HCT116 (cell line): ENCODE data around the gene ANO10. TPM values are rescaled to one million over a fixed set of nuclear protein-coding genes. Genes with fewer than 3 reads are reported as not detected.

Source experiments
- ATAC-seq: fragments of 200-7000 bp; cut with Tn5 transposase; 2 replicates; pipeline ENCODE4 v1.9.1; 2020; ENCODE audit warnings: mild to moderate bottlenecking, moderate library complexity
- BruUV-seq: library from RNA; stranded (reverse); fragments of 400-500 nt; replicated peaks from 2 replicates; lab custom pipeline; 2021; lab: Mats Ljungman, UMichigan
- CTCF ChIA-PET: fragments of 300-600 bp; sonication (Branson Sonifier 250); formaldehyde crosslinking; loops from one replicate; lab custom pipeline; 2021; ENCODE audit warnings: antibody characterized with exemption; lab: Charles Lee
- POLR2A ChIA-PET: fragments of 300-600, 350-600 bp; sonication (Branson Sonifier 250); formaldehyde crosslinking; loops from one replicate; lab custom pipeline; 2021; ENCODE audit warnings: antibody characterized with exemption; lab: Charles Lee
- RAD21 ChIA-PET, 2 experiments: fragments of 300-600 bp; sonication (Branson Sonifier 250); formaldehyde crosslinking; loops; one replicate each; lab custom pipeline; 2023; ENCODE audit warnings: low total read pairs in 2 of 2; ENCODE audit not compliant: uncharacterized antibody in 2 of 2, unreplicated experiment in 2 of 2, low non-redundant PET in 1 of 2; lab: Charles Lee
- DNase-seq: peaks from one replicate; pipeline ENCODE4 v3.0.0-alpha.2; 2010; ENCODE audit warnings: low read depth, low spot score
- H2AFZ ChIP-seq: fragments of 200-600 bp; shearing (Covaris generic), sonication (generic); 2 replicates; pipeline ENCODE4 v1.6.1; 2017; ENCODE audit warnings: low read depth, mixed run types, mixed read lengths, antibody characterized with exemption, low read length; ENCODE audit not compliant: poor library complexity, severe bottlenecking
- H3K27ac ChIP-seq: 2 replicates; pipeline ENCODE4 v1.5.1; 2012; ENCODE audit warnings: low read depth, low read length
- H3K27me3 ChIP-seq: fragments of 200-600 bp; sonication (generic); 2 replicates; pipeline ENCODE4 v1.6.1; 2016; ENCODE audit warnings: mixed run types, low read length, mixed read lengths; ENCODE audit not compliant: insufficient read depth
- H3K36me3 ChIP-seq, 2 experiments: fragments of 200-500 bp in 1 of 2; fragments of 200-600 bp in 1 of 2; sonication (Bioruptor generic) in 1 of 2; sonication (generic) in 1 of 2; 2 replicates each; pipeline versions ENCODE4 v1.5.1 to v1.6.1; 2014 to 2016; ENCODE audit warnings: low read length in 2 of 2, inconsistent platforms in 1 of 2, mixed read lengths in 1 of 2, mixed run types in 1 of 2; ENCODE audit not compliant: insufficient read depth in 2 of 2, control insufficient read depth in 1 of 2
- H3K4me1 ChIP-seq, 2 experiments: fragments of 200-600 bp in 1 of 2; sonication (generic) in 1 of 2; 2 replicates each; pipeline versions ENCODE4 v1.5.1 to v1.6.1; 2012 to 2017; ENCODE audit warnings: low read length in 2 of 2, inconsistent platforms in 1 of 2, mild to moderate bottlenecking in 1 of 2, mixed read lengths in 1 of 2, mixed run types in 1 of 2, moderate library complexity in 1 of 2; ENCODE audit not compliant: insufficient read depth in 2 of 2, control insufficient read depth in 1 of 2
- H3K4me2 ChIP-seq: fragments of 200-600 bp; sonication (generic); 2 replicates; pipeline ENCODE4 v1.6.1; 2017; ENCODE audit warnings: mixed run types, low read length, mixed read lengths
- H3K4me3 ChIP-seq, 2 experiments: fragments of 200-600 bp in 1 of 2; sonication (generic) in 1 of 2; replicated peaks in 1 of 2; 2 replicates each; pipeline ENCODE4 v1.5.1; 2011 to 2016; ENCODE audit warnings: low read length in 2 of 2, control low read depth in 1 of 2, low read depth in 1 of 2, mild to moderate bottlenecking in 1 of 2, mixed read lengths in 1 of 2, mixed run types in 1 of 2
- H3K79me2 ChIP-seq: fragments of 200-600 bp; sonication (generic); 2 replicates; pipeline ENCODE4 v1.6.1; 2017; ENCODE audit warnings: mild to moderate bottlenecking, mixed run types, low read length, moderate library complexity, mixed read lengths; ENCODE audit not compliant: insufficient read depth
- H3K9ac ChIP-seq: fragments of 200-600 bp; sonication (generic); 2 replicates; pipeline ENCODE4 v1.6.1; 2016; ENCODE audit warnings: low read length, mixed read lengths
- H3K9me2 ChIP-seq: fragments of 200-600 bp; sonication (generic), shearing (Covaris generic); 2 replicates; pipeline ENCODE4 v1.6.1; 2017; ENCODE audit warnings: mixed run types, mild to moderate bottlenecking, moderate library complexity; ENCODE audit not compliant: insufficient read depth
- H3K9me3 ChIP-seq, 2 experiments: fragments of 200-500 bp in 1 of 2; fragments of 200-600 bp in 1 of 2; sonication (Bioruptor generic) in 1 of 2; sonication (generic) in 1 of 2; 2 replicates each; pipeline ENCODE4 v1.6.1; 2014 to 2017; ENCODE audit warnings: low read length in 2 of 2, mixed read lengths in 2 of 2, inconsistent platforms in 1 of 2, low read depth in 1 of 2, mild to moderate bottlenecking in 1 of 2, mixed run types in 1 of 2, moderate library complexity in 1 of 2; ENCODE audit not compliant: control insufficient read depth in 1 of 2, insufficient read depth in 1 of 2
- H4K20me1 ChIP-seq: fragments of 200-600 bp; sonication (generic), shearing (Covaris generic); 2 replicates; pipeline ENCODE4 v1.6.1; 2017; ENCODE audit warnings: mixed run types, mild to moderate bottlenecking, moderate library complexity; ENCODE audit not compliant: insufficient read depth
- ATF3 ChIP-seq: IDR thresholded peaks from 2 replicates; pipeline ENCODE4 v1.6.1; 2012
- CBX3 ChIP-seq: IDR thresholded peaks from 2 replicates; pipeline ENCODE4 v1.6.1; 2012; ENCODE audit warnings: low read depth
- CTCF ChIP-seq, 3 experiments: fragments of 200-600 bp in 1 of 3; sonication (generic) in 1 of 3; IDR thresholded peaks in 2 of 3; conservative IDR thresholded peaks in 1 of 3; 2 replicates each; pipeline ENCODE4 v1.5.1; 2012 to 2017; ENCODE audit warnings: low read depth in 2 of 3, low read length in 2 of 3, antibody characterized with exemption in 1 of 3, borderline replicate concordance in 1 of 3, control low read depth in 1 of 3, mild to moderate bottlenecking in 1 of 3, mixed read lengths in 1 of 3, mixed run types in 1 of 3, moderate library complexity in 1 of 3; ENCODE audit not compliant: insufficient read depth in 1 of 3
- EGR1 ChIP-seq: IDR thresholded peaks from 2 replicates; pipeline ENCODE4 v1.6.1; 2012; ENCODE audit warnings: low read depth
- ELF1 ChIP-seq: IDR thresholded peaks from 2 replicates; pipeline ENCODE4 v1.6.1; 2012; ENCODE audit warnings: low read depth, borderline replicate concordance
- EZH2 ChIP-seq: fragments of 200-600 bp; sonication (generic); IDR thresholded peaks from 2 replicates; pipeline ENCODE4 v1.6.1; 2017; ENCODE audit warnings: antibody characterized with exemption, mixed run types
- EZH2phosphoT487 ChIP-seq: fragments of 200-600 bp; IDR thresholded peaks from 2 replicates; pipeline ENCODE4 v1.6.1; 2018; ENCODE audit warnings: antibody characterized with exemption, borderline replicate concordance
- FOSL1 ChIP-seq: IDR thresholded peaks from 2 replicates; pipeline ENCODE4 v1.6.1; 2012; ENCODE audit warnings: low read depth
- JUND ChIP-seq: IDR thresholded peaks from 2 replicates; pipeline ENCODE4 v1.6.1; 2012
- MAX ChIP-seq: IDR thresholded peaks from 2 replicates; pipeline ENCODE4 v1.6.1; 2012
- POLR2AphosphoS5 ChIP-seq: IDR thresholded peaks from 2 replicates; pipeline ENCODE4 v1.6.1; 2011; ENCODE audit warnings: mild to moderate bottlenecking, low read depth, low read length, moderate library complexity
- REST ChIP-seq: IDR thresholded peaks from 2 replicates; pipeline ENCODE4 v1.6.1; 2012; ENCODE audit warnings: low read depth
- SIN3A ChIP-seq: IDR thresholded peaks from 2 replicates; pipeline ENCODE4 v1.6.1; 2012; ENCODE audit warnings: low read depth
- SP1 ChIP-seq: IDR thresholded peaks from 2 replicates; pipeline ENCODE4 v1.6.1; 2012; ENCODE audit warnings: low read depth
- TCF7L2 ChIP-seq: IDR thresholded peaks from 2 replicates; pipeline ENCODE4 v1.7.0; 2011; ENCODE audit warnings: borderline replicate concordance, inconsistent platforms; ENCODE audit not compliant: insufficient read depth, insufficient read length; ENCODE audit errors: extremely low read depth
- YY1 ChIP-seq: IDR thresholded peaks from 2 replicates; pipeline ENCODE4 v1.6.1; 2011; ENCODE audit warnings: low read length, low read depth, moderate library complexity, mild to moderate bottlenecking; ENCODE audit not compliant: insufficient replicate concordance; ENCODE audit errors: extremely low read depth
- ZBTB33 ChIP-seq: IDR thresholded peaks from 2 replicates; pipeline ENCODE4 v1.6.1; 2011; ENCODE audit warnings: mild to moderate bottlenecking, low read length, moderate library complexity; ENCODE audit not compliant: insufficient replicate concordance; ENCODE audit errors: extremely low read depth
- ZFX ChIP-seq: fragments of 450-650 bp; IDR thresholded peaks from 2 replicates; pipeline ENCODE4 v1.6.1; 2017
- ZNF274 ChIP-seq: fragments of 200-500 bp; sonication (Bioruptor generic); IDR thresholded peaks from 2 replicates; pipeline ENCODE4 v1.6.1; 2014; ENCODE audit warnings: mild to moderate bottlenecking, low read depth, low read length, inconsistent platforms
- intact Hi-C: fragments of 100-400 bp; cut with micrococcal nuclease; formaldehyde crosslinking; loops from 2 replicates; pipeline ENCODE4 v1.10.0; 2022
- total RNA-seq: library from RNA; stranded (reverse); gene quantifications from one replicate; pipeline ENCODE4 v1.2.1, GENCODE V29; 2021; ENCODE audit not compliant: unreplicated experiment

ANO10 gene
- total RNA-seq, 1 experiment from 2014 or later, result 13.3 TPM

GRCh38 chr3:43399034-43399433 lies 222.8 kb downstream of the ANO10 start:
- ChIA-PET RAD21 (no interaction called here), POLR2A (no interaction called here), CTCF (no interaction called here)
- Histone ChIP-seq H3K36me3 (no peaks in the 10 kb centered on the region), H3K27me3 (no peaks in the 10 kb centered on the region), H4K20me1 (no peaks in the 10 kb centered on the region), H2AFZ (no peak overlapping the region), H3K27ac (no peak overlapping the region), H3K9me3 (no peaks in the 10 kb centered on the region), H3K79me2 (no peaks in the 10 kb centered on the region), H3K4me2 (no peak overlapping the region), H3K4me1 (no peaks in the 10 kb centered on the region), H3K9ac (no peak overlapping the region), H3K4me3 (no peak overlapping the region), H3K9me2 (no peaks in the 10 kb centered on the region)
- ATAC-seq, result no peak
- no peak for DNase-seq
- TF ChIP-seq MAX (no peak), SIN3A (no peak), EZH2phosphoT487 (no peak), POLR2AphosphoS5 (no peak), EZH2 (no peak), ZNF274 (no peak), ZFX (no peak), REST (no peak), TCF7L2 (no peak), JUND (no peak), ELF1 (no peak), EGR1 (no peak), SP1 (no peak), CTCF (IDR thresholded peaks at IDR 0.05 in 2 of 3, conservative IDR thresholded peaks at IDR 0.05 in 1 of 3; ENCODE audit: borderline replicate concordance in 1 of 3, insufficient read depth in 1 of 3, low read depth in 2 of 3, low read length in 2 of 3) (no peak), YY1 (no peak), CBX3 (no peak), ATF3 (no peak), FOSL1 (no peak), ZBTB33 (no peak)
- intact Hi-C loops, result no loop called here
- no TSS peak for BruUV-seq
